ENCODE data around the gene PRPF19. TPM values are rescaled to one million over a fixed set of nuclear protein-coding genes. Genes with fewer than 3 reads are reported as not detected.

PRPF19 gene
- total RNA-seq, 2 experiments from 2014 or later = 120 to 153 TPM

DNA sequence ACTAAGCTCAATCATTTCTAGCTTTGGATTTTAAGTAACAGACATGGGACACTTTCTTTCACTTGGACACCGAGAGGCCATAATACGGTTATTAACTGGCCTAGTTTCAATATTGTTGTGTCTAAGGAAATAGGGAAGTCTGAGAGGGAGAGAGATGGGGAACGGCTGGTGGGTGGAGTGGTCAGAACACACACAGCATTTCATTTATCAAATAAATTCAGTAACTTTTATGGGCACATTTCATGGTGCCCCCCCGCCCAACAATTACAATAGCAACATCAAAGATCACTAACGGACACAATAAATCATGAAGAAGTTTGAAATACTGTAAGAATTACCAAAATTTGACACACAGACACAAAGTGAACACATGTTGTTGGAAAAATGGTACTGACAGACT, 10.7 kb downstream of the PRPF19 start:
- no peaks in the 10 kb centered on the region for H3K4me1 ChIP-seq (ENCODE audit: insufficient read depth, low read length, poor library complexity, severe bottlenecking)
- no peak overlapping the region for H3K27ac ChIP-seq (ENCODE audit: low read depth, low read length, poor library complexity, severe bottlenecking)
- CTCF ChIA-PET (ENCODE audit: unreplicated experiment) = interaction anchor here (0.6 kb wide), 1 partner anchor 63 kb away, joined by 3 read pairs; no protein-coding TSS in a partner anchor
- BruUV-seq (replicated peaks) = no TSS peak
- TF ChIP-seq EZH2phosphoT487 (IDR thresholded peaks at IDR 0.05; ENCODE audit: borderline replicate concordance, low read depth, low read length) (no peak), CTCF (conservative IDR thresholded peaks at IDR 0.05; ENCODE audit: low read length) (no peak)
- no peak overlapping the region for H3K4me2 ChIP-seq (ENCODE audit: low read length)
- H3K4me3 ChIP-seq (ENCODE audit: low read depth, low read length, poor library complexity, severe bottlenecking) = no peak overlapping the region
- no peaks in the 10 kb centered on the region for H3K9me3 ChIP-seq (ENCODE audit: low read length)
- intact Hi-C loops (cut with micrococcal nuclease; ENCODE audit: unreplicated experiment) = loop anchor here (10.0 kb wide), 1 partner anchor 59 kb away; the partner anchor contains the start of gene SLC15A3
- H2AFZ ChIP-seq (ENCODE audit: low read length) = no peak overlapping the region
- H4K20me1 ChIP-seq (ENCODE audit: insufficient read depth, low read length) = no peaks in the 10 kb centered on the region
- peaks cover 98% of the 10 kb centered on the region for H3K36me3 ChIP-seq (ENCODE audit: insufficient read depth, low read length)
- POLR2A ChIA-PET = interaction anchor here (1.2 to 1.4 kb wide), 4 partner anchors 8 to 64 kb away, joined by 3 to 4 read pairs (median 3); partner anchors contain the start of gene TMEM109
- no peaks in the 10 kb centered on the region for H3K9me2 ChIP-seq (ENCODE audit: insufficient read depth, low read length)
- no peak for DNase-seq (ENCODE audit: low spot score)
- H3K79me2 ChIP-seq (ENCODE audit: insufficient read depth, low read depth, low read length) = no peaks in the 10 kb centered on the region

GRCh38 chr11:60891103-60891741, 15.2 kb downstream of the PRPF19 start:
- intact Hi-C loops (cut with micrococcal nuclease; ENCODE audit: unreplicated experiment) = loop anchor here (10.0 kb wide), 1 partner anchor 64 kb away; the partner anchor contains the start of gene SLC15A3
- no TSS peak for BruUV-seq (replicated peaks)
- Histone ChIP-seq H3K9me3 (ENCODE audit: low read length) (no peaks in the 10 kb centered on the region), H3K79me2 (ENCODE audit: insufficient read depth, low read depth, low read length) (no peaks in the 10 kb centered on the region), H2AFZ (ENCODE audit: low read length) (no peak overlapping the region), H3K27ac (ENCODE audit: low read depth, low read length, poor library complexity, severe bottlenecking) (no peak overlapping the region), H4K20me1 (ENCODE audit: insufficient read depth, low read length) (no peaks in the 10 kb centered on the region), H3K36me3 (ENCODE audit: insufficient read depth, low read length) (peaks cover 81% of the 10 kb centered on the region), H3K4me3 (ENCODE audit: low read depth, low read length, poor library complexity, severe bottlenecking) (no peak overlapping the region), H3K9me2 (ENCODE audit: insufficient read depth, low read length) (no peaks in the 10 kb centered on the region), H3K4me1 (ENCODE audit: insufficient read depth, low read length, poor library complexity, severe bottlenecking) (no peaks in the 10 kb centered on the region), H3K4me2 (ENCODE audit: low read length) (no peak overlapping the region)
- DNase-seq (ENCODE audit: low spot score) = no peak
- POLR2A ChIA-PET = interaction anchor here (0.7 kb wide), 1 partner anchor 11 kb away, joined by 3 read pairs; no protein-coding TSS in a partner anchor
- CTCF ChIA-PET (ENCODE audit: unreplicated experiment) = no interaction called here
- TF ChIP-seq EZH2phosphoT487 (IDR thresholded peaks at IDR 0.05; ENCODE audit: borderline replicate concordance, low read depth, low read length) (no peak), CTCF (conservative IDR thresholded peaks at IDR 0.05; ENCODE audit: low read length) (no peak)

- H3K4me2 ChIP-seq (ENCODE audit: low read length) = no peak overlapping the region
- H3K27ac ChIP-seq (ENCODE audit: low read depth, low read length, poor library complexity, severe bottlenecking) = no peak overlapping the region
- no peak overlapping the region for H3K4me3 ChIP-seq (ENCODE audit: low read depth, low read length, poor library complexity, severe bottlenecking)
- no peaks in the 10 kb centered on the region for H4K20me1 ChIP-seq (ENCODE audit: insufficient read depth, low read length)
- TF ChIP-seq CTCF (conservative IDR thresholded peaks at IDR 0.05; ENCODE audit: low read length) (no peak), EZH2phosphoT487 (IDR thresholded peaks at IDR 0.05; ENCODE audit: borderline replicate concordance, low read depth, low read length) (no peak)
- no peaks in the 10 kb centered on the region for H3K79me2 ChIP-seq (ENCODE audit: insufficient read depth, low read depth, low read length)
- intact Hi-C loops (cut with micrococcal nuclease; ENCODE audit: unreplicated experiment) = loop anchor here (10.0 kb wide), 1 partner anchor 64 kb away; the partner anchor contains the start of gene SLC15A3
- H3K36me3 ChIP-seq (ENCODE audit: insufficient read depth, low read length) = peaks cover 75% of the 10 kb centered on the region
- ChIA-PET POLR2A (interaction anchor here (0.7 kb wide), 1 partner anchor 10 kb away, joined by 3 read pairs; no protein-coding TSS in a partner anchor), CTCF (ENCODE audit: unreplicated experiment) (no interaction called here)
- BruUV-seq (replicated peaks) = no TSS peak
- no peak for DNase-seq (ENCODE audit: low spot score)
- no peaks in the 10 kb centered on the region for H3K4me1 ChIP-seq (ENCODE audit: insufficient read depth, low read length, poor library complexity, severe bottlenecking)
- no peaks in the 10 kb centered on the region for H3K9me3 ChIP-seq (ENCODE audit: low read length)
- no peak overlapping the region for H2AFZ ChIP-seq (ENCODE audit: low read length)
- no peaks in the 10 kb centered on the region for H3K9me2 ChIP-seq (ENCODE audit: insufficient read depth, low read length)
Measured at GRCh38 chr11:60890696-60891095, 15.7 kb downstream of the PRPF19 start.

All from OCI-LY7 (cell line).